Osteoblast (primary cell): ENCODE data around the gene AHR. TPM values are rescaled to one million over a fixed set of nuclear protein-coding genes. Genes with fewer than 3 reads are reported as not detected.

Experiments
- DNase-seq: peaks from one replicate; pipeline ENCODE4 v3.0.0; 2011; ENCODE audit warnings: low spot score, mixed read lengths; ENCODE audit not compliant: insufficient read length; ENCODE audit errors: missing footprints
- H2AFZ ChIP-seq: 2 replicates; pipeline ENCODE4 v1.6.0; 2011; ENCODE audit warnings: mild to moderate bottlenecking, low read length
- H3K27ac ChIP-seq: 2 replicates; pipeline ENCODE4 v1.5.1; 2011; ENCODE audit warnings: mild to moderate bottlenecking, low read depth, low read length, moderate library complexity
- H3K27me3 ChIP-seq: 2 replicates; pipeline ENCODE4 v1.6.0; 2012; ENCODE audit warnings: mild to moderate bottlenecking, control low read depth, inconsistent platforms, low read length, moderate library complexity; ENCODE audit not compliant: insufficient read depth
- H3K36me3 ChIP-seq: 2 replicates; pipeline ENCODE4 v1.5.1; 2011; ENCODE audit warnings: mild to moderate bottlenecking, low read length, control low read depth, moderate library complexity; ENCODE audit not compliant: insufficient read depth
- H3K4me1 ChIP-seq: 2 replicates; pipeline ENCODE4 v1.5.1; 2011; ENCODE audit warnings: mild to moderate bottlenecking, low read length, control low read depth, moderate library complexity; ENCODE audit not compliant: insufficient read depth
- H3K4me2 ChIP-seq: 2 replicates; pipeline ENCODE4 v1.6.0; 2011; ENCODE audit warnings: mild to moderate bottlenecking, low read length; ENCODE audit not compliant: insufficient read depth
- H3K4me3 ChIP-seq: fragments of 200-600 bp; sonication (generic); 3 replicates; pipeline ENCODE4 v1.5.1; 2012; ENCODE audit warnings: mild to moderate bottlenecking, low read length, inconsistent platforms; ENCODE audit not compliant: insufficient read depth
- H3K79me2 ChIP-seq: 2 replicates; pipeline ENCODE4 v1.6.0; 2012; ENCODE audit warnings: mild to moderate bottlenecking, low read length, control low read depth, inconsistent platforms; ENCODE audit not compliant: insufficient read depth
- H3K9me3 ChIP-seq: 2 replicates; pipeline ENCODE4 v1.5.1; 2011; ENCODE audit warnings: low read depth, low read length, control low read depth
- H4K20me1 ChIP-seq: 2 replicates; pipeline ENCODE4 v1.6.0; 2012; ENCODE audit warnings: mild to moderate bottlenecking, low read length, control low read depth; ENCODE audit not compliant: insufficient read depth
- CTCF ChIP-seq: IDR thresholded peaks from 2 replicates; pipeline ENCODE4 v1.5.1; 2011; ENCODE audit warnings: mild to moderate bottlenecking, low read depth, low read length, moderate library complexity; ENCODE audit errors: extremely low read depth
- total RNA-seq: library from RNA; depleted of rRNA; stranded (reverse); fragments of >200 nt; gene quantifications from 2 replicates; pipeline ENCODE4 v1.2.3, GENCODE V29; 2012

Gene AHR
- total RNA-seq, 1 donor, result 313 TPM

GRCh38 chr7:17371671-17372524 is 73.4 kb downstream of the AHR start:
- Histone ChIP-seq H3K4me1 (peaks cover 53% of the 10 kb centered on the region), H3K79me2 (no peaks in the 10 kb centered on the region), H3K27me3 (no peaks in the 10 kb centered on the region), H3K4me3 (peak overlapping the region; percentile 26), H2AFZ (peak overlapping the region; percentile 10), H4K20me1 (no peaks in the 10 kb centered on the region), H3K4me2 (peak overlapping the region; percentile 69), H3K9me3 (no peaks in the 10 kb centered on the region), H3K36me3 (no peaks in the 10 kb centered on the region), H3K27ac (peak overlapping the region; percentile 99)
- TF ChIP-seq CTCF, result no peak
- DNase-seq, result peak; percentile 84

DNA sequence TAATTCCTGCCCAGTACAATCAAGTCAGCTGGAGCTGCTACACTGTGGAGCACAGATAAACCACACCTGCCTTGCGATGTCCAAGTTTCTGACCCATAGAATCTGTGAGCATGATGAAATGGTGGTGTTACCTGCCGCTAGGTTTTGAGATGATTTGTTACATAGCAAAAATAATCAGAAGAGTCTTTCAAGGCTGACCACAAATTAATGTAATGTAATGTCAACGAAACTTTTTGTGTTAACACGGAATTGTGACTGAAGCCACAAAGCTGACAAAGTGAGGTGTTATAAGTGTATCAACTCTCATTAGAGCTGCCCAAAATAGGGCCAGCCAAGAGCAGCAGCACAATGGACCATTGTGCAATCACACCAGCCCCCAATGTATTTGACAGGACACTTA is 75.7 kb downstream of the AHR start:
- TF ChIP-seq CTCF, result no peak
- no peaks in the 10 kb centered on the region for H3K9me3 ChIP-seq
- no peak overlapping the region for H3K4me2 ChIP-seq
- no peak overlapping the region for H3K27ac ChIP-seq
- H3K36me3 ChIP-seq, result no peaks in the 10 kb centered on the region
- H3K4me1 ChIP-seq, result peaks cover 36% of the 10 kb centered on the region
- H3K27me3 ChIP-seq, result no peaks in the 10 kb centered on the region
- no peaks in the 10 kb centered on the region for H3K79me2 ChIP-seq
- H3K4me3 ChIP-seq, result no peak overlapping the region
- DNase-seq, result no peak
- no peak overlapping the region for H2AFZ ChIP-seq
- H4K20me1 ChIP-seq, result no peaks in the 10 kb centered on the region

DNA sequence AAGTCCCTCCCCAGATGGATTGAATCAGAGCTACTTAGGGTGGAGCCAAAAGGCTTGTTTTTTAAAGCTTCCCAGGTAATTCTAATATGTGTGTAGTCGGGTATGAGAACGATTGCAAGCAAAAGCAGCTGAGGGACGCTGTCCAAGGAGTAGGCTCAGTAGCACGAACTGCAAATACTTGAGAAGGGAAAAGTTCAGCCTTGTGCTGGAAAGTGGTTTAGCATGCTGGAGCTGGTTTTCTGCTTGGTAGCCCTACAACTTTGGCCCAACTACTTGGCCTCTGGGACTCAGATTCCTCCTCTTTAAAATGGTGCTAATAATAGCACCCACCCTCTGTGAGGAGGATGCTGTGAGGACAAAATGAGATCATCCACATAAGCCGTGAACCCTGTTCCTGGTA is 76.2 kb downstream of the AHR start:
- H3K27ac ChIP-seq, result no peak overlapping the region
- H4K20me1 ChIP-seq, result no peaks in the 10 kb centered on the region
- no peak for DNase-seq
- no peak overlapping the region for H2AFZ ChIP-seq
- H3K4me1 ChIP-seq, result peaks cover 31% of the 10 kb centered on the region
- no peaks in the 10 kb centered on the region for H3K36me3 ChIP-seq
- H3K4me3 ChIP-seq, result no peak overlapping the region
- H3K4me2 ChIP-seq, result no peak overlapping the region
- no peaks in the 10 kb centered on the region for H3K79me2 ChIP-seq
- H3K9me3 ChIP-seq, result no peaks in the 10 kb centered on the region
- no peak for TF ChIP-seq CTCF
- no peaks in the 10 kb centered on the region for H3K27me3 ChIP-seq

DNA sequence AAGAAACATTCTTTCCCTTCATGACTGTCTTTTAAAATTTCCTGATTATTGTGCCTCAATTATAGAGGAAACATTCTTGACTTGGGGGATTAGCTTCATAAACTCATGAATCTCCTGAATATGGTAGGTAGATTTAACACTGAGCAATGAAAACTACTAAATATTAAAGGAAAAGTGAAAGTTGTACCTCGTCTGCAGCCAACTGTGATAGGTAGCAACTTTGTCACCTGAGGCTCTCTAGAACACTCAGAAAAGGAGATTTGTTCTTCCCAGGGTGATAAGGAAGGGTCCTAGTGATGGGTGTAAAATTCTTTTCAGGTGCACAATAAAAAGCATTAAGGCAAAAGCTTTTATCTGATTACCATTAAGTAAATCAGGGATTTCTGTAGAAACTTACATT is 78.1 kb downstream of the AHR start:
- Histone ChIP-seq H3K36me3 (no peaks in the 10 kb centered on the region), H4K20me1 (no peaks in the 10 kb centered on the region), H3K4me2 (no peak overlapping the region), H3K27me3 (no peaks in the 10 kb centered on the region), H3K4me3 (no peak overlapping the region), H2AFZ (no peak overlapping the region), H3K27ac (no peak overlapping the region), H3K4me1 (peaks cover 19% of the 10 kb centered on the region), H3K79me2 (no peaks in the 10 kb centered on the region), H3K9me3 (no peaks in the 10 kb centered on the region)
- DNase-seq, result no peak
- no peak for TF ChIP-seq CTCF
